Middle frontal gyrus (tissue), 1 donor: ENCODE measurements around the gene LCE5A.
"Not testable (repeated sequence)": the region's sequence is repeated elsewhere in the genome, so short reads cannot be mapped to it uniquely, and the experiment has no call there.

Source experiments
- DNase-seq: peaks from one replicate; pipeline ENCODE4 v3.0.0-alpha.2; 2015; ENCODE audit warnings: low spot score; ENCODE audit errors: extremely low spot score

The LCE5A gene

GRCh38 chr1:152516082-152516481 lies 5.5 kb downstream of the LCE5A start:
- no peak for DNase-seq

- no peak for DNase-seq
Measured at GRCh38 chr1:152517237-152517811, 6.7 kb downstream of the LCE5A start.

- DNase-seq, result no peak
Measured at GRCh38 chr1:152519851-152520250, 9.2 kb downstream of the LCE5A start.

- no peak for DNase-seq
Measured at GRCh38 chr1:152520561-152521090, 10.0 kb downstream of the LCE5A start.

GRCh38 chr1:152525080-152525641 lies 14.6 kb downstream of the LCE5A start:
- no peak for DNase-seq

- no peak for DNase-seq
Measured at GRCh38 chr1:152533327-152533938, 22.8 kb downstream of the LCE5A start.

- DNase-seq, result no peak
Measured at GRCh38 chr1:152535774-152536173, 25.2 kb downstream of the LCE5A start.

- no peak for DNase-seq
Measured at GRCh38 chr1:152537496-152537895, 26.9 kb downstream of the LCE5A start.

GRCh38 chr1:152539901-152540300 lies 29.3 kb downstream of the LCE5A start:
- DNase-seq, result no peak

- DNase-seq, result no peak
Measured at GRCh38 chr1:152543820-152544219, 33.2 kb downstream of the LCE5A start.

GRCh38 chr1:152546704-152547103 lies 36.1 kb downstream of the LCE5A start:
- DNase-seq, result no peak

GRCh38 chr1:152548358-152548757 lies 37.8 kb downstream of the LCE5A start:
- DNase-seq, result not testable (repeated sequence)
